ENCODE measurements around the gene NECTIN1.

DNA sequence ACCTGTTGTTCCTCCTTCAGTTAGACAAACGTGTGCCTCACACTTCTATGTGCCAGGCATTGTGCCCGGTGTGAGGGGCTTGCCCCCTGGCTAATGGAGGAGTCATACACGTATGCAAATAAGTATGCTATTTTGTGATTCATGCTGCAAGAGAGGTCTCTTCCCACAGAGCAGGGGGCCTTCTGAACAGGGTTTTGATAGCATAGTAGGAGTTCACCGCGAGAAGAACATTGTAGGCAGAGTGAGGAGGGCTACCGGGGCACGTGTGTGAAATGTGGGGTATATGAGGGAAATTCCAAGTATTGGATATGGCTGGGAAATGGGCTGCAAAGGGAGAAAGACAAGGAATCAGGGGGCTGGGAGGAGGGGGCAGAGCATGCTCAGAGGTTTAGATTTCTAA lies 84.5 kb downstream of the NECTIN1 start:
- TF ChIP-seq, protein P1, sequence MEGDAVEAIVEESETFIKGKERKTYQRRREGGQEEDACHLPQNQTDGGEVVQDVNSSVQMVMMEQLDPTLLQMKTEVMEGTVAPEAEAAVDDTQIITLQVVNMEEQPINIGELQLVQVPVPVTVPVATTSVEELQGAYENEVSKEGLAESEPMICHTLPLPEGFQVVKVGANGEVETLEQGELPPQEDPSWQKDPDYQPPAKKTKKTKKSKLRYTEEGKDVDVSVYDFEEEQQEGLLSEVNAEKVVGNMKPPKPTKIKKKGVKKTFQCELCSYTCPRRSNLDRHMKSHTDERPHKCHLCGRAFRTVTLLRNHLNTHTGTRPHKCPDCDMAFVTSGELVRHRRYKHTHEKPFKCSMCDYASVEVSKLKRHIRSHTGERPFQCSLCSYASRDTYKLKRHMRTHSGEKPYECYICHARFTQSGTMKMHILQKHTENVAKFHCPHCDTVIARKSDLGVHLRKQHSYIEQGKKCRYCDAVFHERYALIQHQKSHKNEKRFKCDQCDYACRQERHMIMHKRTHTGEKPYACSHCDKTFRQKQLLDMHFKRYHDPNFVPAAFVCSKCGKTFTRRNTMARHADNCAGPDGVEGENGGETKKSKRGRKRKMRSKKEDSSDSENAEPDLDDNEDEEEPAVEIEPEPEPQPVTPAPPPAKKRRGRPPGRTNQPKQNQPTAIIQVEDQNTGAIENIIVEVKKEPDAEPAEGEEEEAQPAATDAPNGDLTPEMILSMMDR (IDR thresholded peaks at IDR 0.05; ENCODE audit: low read depth, low read length) = no peak
- no peak for TF ChIP-seq POLR2A (IDR thresholded peaks at IDR 0.05; ENCODE audit: extremely low read depth, insufficient read length)
- TF ChIP-seq MYC (IDR thresholded peaks at IDR 0.05; ENCODE audit: low read depth, low read length) = no peak
- no peak for TF ChIP-seq MAX (IDR thresholded peaks at IDR 0.05; ENCODE audit: low read depth, low read length)
